ELR (cell line): Measurements from ENCODE around the gene SARS1.

Experiments used
- DNase-seq: peaks from one replicate; pipeline ENCODE4 v3.0.0-alpha.2; 2015; ENCODE audit warnings: low read depth

SARS1 gene

DNA sequence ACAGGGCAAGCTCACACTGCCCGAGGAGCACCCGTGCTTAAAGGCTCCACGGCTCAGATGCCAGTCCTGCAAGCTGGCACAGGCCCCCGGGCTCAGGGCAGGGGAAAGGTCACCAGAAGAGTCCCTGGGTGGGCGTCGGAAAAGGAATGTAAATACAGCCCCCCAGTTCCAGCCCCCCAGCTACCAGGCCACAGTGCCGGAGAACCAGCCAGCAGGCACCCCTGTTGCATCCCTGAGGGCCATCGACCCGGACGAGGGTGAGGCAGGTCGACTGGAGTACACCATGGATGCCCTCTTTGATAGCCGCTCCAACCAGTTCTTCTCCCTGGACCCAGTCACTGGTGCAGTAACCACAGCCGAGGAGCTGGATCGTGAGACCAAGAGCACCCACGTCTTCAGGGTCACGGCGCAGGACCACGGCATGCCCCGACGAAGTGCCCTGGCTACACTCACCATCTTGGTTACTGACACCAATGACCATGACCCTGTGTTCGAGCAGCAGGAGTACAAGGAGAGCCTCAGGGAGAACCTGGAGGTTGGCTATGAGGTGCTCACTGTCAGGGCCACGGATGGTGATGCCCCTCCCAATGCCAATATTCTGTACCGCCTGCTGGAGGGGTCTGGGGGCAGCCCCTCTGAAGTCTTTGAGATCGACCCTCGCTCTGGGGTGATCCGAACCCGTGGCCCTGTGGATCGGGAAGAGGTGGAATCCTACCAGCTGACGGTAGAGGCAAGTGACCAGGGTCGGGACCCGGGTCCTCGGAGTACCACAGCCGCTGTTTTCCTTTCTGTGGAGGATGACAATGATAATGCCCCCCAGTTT lies 36.9 kb downstream of the SARS1 start:
- DNase-seq: no peak

DNA sequence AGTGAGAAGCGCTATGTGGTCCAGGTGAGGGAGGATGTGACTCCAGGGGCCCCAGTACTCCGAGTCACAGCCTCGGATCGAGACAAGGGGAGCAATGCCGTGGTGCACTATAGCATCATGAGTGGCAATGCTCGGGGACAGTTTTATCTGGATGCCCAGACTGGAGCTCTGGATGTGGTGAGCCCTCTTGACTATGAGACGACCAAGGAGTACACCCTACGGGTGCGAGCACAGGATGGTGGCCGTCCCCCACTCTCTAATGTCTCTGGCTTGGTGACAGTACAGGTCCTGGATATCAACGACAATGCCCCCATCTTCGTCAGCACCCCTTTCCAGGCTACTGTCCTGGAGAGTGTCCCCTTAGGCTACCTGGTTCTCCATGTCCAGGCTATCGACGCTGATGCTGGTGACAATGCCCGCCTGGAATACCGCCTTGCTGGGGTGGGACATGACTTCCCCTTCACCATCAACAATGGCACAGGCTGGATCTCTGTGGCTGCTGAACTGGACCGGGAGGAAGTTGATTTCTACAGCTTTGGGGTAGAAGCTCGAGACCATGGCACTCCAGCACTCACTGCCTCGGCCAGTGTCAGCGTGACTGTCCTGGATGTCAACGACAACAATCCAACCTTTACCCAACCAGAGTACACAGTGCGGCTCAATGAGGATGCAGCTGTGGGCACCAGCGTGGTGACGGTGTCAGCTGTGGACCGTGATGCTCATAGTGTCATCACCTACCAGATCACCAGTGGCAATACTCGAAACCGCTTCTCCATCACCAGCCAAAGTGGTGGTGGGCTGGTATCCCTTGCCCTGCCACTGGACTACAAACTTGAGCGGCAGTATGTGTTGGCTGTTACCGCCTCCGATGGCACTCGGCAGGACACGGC lies 37.8 kb downstream of the SARS1 start:
- no peak for DNase-seq

DNA sequence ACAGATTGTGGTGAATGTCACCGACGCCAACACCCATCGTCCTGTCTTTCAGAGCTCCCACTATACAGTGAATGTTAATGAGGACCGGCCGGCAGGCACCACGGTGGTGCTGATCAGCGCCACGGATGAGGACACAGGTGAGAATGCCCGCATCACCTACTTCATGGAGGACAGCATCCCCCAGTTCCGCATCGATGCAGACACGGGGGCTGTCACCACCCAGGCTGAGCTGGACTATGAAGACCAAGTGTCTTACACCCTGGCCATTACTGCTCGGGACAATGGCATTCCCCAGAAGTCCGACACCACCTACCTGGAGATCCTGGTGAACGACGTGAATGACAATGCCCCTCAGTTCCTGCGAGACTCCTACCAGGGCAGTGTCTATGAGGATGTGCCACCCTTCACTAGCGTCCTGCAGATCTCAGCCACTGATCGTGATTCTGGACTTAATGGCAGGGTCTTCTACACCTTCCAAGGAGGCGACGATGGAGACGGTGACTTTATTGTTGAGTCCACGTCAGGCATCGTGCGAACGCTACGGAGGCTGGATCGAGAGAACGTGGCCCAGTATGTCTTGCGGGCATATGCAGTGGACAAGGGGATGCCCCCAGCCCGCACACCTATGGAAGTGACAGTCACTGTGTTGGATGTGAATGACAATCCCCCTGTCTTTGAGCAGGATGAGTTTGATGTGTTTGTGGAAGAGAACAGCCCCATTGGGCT lies 38.6 kb downstream of the SARS1 start:
- DNase-seq: no peak

DNA sequence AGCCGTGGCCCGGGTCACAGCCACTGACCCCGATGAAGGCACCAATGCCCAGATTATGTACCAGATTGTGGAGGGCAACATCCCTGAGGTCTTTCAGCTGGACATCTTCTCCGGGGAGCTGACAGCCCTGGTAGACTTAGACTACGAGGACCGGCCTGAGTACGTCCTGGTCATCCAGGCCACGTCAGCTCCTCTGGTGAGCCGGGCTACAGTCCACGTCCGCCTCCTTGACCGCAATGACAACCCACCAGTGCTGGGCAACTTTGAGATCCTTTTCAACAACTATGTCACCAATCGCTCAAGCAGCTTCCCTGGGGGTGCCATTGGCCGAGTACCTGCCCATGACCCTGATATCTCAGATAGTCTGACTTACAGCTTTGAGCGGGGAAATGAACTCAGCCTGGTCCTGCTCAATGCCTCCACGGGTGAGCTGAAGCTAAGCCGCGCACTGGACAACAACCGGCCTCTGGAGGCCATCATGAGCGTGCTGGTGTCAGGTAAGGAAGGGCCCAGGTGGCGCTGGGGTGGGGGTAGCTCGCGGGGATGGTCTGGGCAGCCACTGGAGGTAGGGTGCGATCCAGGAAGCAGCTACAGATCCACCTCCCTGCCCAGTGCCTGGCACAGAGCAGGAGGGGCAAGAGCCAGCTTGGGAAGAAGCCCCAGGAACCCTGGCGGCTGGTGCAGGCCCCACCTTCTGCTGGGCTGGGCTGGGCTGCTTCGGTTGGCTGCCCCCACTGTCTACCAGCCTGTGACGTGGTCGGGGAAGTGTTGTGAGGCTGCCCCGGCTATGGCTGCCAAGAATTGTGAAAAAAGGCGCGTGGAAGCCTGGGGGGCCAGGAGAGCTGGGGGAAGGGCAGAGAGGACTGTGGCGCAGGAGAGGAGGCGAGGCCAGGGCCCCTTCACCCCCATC lies 39.4 kb downstream of the SARS1 start:
- no peak for DNase-seq

DNA sequence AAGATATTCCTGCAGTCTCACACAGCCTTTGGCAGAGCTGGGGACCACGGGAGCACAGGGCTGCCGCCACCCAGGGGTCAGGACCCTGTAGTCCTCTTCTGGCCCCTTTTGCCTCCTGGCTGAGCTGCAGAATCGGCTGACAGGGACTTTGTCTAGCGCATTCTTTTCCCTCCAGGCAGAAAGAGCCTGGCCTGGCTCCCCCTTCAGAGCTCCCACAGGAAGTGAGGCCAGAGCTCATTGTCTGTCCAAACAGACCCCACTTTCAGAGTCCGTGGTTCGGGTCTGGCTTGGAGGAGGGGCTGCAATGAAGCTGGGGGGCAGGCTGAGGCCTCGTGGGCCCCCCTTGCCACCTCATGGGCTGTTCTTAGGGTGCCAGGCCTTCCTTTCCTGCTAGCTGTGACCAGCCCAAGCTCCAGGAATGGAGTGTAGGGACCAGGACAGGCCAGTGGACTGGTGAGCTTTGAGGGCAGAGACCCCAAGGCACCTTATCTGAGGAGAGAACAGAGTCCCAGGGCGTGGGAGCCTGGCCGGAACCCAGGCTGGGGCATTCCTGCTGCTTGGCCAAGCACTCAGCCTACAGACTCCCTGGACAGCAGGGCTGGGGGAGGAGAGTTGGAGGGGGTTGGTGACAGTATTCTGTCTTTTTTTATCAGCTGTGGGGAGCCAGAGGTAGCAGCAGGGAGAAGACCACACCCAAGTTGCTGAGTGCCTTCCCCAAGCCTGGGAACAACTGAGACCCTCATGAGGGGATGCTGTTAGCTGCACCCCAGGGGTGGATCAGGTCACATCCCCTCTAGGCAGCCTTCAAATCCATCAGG lies 40.3 kb downstream of the SARS1 start:
- no peak for DNase-seq

DNA sequence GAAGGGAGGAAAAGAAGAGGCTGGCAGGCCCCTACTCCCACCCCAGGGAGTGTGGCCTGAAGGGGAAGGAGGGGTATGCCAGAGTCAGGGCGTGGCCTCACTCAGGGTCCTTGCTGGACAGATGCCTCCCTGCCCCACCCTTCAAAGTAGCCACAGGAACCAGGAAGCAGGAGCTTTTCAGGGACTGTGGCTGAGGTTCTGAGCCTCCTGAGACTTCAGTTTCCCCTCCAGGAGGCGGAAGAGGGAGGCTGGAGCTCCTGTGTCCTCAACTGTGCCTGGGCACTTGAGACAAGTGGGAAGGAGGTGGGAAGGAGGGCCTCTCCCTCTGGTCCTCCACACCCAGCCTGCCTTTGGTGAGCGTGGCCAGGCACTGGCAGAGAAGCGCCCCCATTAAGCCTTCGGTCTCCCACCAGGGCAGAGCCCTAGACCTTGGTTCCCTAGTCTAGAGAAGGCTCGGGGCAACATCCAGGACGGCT lies 40.9 kb downstream of the SARS1 start:
- DNase-seq: no peak

DNA sequence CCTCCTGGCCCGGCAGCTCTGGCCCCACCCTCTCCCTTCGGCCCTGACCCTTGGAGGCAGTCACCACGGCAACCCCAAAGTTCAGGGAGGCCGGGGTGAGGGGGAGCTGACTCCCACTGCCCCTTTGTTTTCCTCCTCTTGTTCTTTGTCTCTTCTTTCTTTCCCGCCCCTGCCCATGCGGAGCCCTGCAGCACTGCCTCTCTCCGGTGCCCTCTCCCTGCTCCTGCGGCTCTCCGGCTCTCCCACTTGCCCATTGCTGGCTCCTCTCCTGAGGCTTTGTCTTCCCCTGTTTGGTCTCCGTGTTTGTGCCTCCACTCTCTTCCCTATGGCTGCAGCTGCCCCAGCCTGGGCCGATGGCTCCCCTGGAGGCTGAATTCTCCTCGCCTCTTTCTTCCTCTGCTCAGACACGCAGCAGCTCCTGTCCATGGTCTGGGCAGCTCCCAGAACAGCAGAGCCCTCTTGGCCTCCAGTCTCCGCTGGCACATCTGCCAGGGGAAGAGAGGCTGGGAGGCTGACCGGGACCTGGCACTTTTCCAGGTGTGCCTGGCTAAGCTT lies 41.5 kb downstream of the SARS1 start:
- no peak for DNase-seq

DNA sequence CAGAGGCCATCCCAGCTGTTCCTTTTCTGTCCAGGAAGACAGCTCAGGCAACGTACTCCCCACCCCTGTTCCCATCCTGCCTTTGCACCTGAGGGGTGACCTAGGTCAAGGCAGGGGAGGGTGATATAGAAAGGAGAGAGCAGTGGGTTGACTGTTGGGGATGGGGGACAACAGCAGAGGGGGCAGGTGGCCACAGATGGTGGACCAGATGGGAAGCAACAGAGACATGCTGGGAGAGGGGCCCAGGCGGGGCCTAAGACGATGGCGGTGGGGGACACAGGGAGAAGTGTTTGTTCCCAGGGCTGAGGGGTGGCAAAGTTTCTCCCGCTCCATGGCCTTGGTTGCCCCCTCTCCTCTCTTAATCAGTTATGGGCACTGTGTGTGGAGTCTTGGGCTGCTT lies 42.0 kb downstream of the SARS1 start:
- DNase-seq: no peak

DNA sequence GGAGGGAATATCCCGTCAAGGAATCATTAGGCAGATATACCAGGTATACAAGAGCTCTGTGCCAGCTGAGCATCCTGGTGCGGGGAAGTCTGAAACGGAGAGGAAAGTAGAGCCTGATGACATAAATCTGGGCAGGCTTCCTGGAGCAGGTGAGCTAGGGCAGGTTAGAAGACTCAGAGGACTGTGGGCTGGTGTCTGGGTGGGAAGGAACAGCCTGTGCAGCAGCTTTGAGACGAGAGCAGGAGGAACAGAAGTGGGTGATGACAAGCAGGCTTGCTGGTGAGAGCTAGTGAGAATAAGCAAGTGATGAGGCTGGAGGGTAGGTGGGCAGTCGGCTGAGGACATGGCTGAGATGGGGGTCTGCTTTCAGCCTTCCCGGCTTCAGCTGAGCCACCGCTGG lies 42.4 kb downstream of the SARS1 start:
- no peak for DNase-seq

DNA sequence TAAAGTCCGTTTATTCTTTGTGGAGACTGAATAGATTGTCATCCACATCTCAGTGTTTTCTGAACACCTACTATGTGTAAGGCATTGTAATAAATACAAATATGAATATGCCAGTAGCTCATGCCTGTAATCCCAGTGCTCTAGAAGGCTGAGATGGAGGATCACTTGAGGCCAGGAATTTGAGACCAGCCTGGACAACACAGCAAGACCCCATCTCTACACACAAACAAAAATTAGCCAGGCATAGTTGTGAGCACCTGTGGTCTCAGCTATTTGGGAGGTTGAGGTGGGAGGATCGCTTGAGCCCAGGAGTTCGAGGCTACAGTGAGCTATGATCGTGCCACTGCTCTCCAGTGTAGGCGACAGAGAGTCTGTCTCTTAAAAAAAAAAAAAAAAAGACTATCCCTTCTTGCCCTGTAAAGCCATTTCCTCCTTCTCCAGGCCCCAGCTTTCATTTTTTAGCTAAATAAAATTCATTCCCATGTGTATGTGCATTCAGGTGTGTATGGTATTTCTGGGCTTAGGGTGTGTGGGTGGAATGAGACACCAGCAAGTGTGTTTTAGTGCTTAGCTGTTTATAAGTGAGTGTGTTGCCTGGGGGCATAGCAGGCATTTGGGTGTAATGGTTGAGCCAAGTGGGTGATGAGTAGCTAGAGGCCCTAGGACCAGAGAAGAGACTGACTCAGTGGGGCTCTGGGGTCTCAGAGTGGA lies 43.4 kb downstream of the SARS1 start:
- DNase-seq: peak; percentile 92

DNA sequence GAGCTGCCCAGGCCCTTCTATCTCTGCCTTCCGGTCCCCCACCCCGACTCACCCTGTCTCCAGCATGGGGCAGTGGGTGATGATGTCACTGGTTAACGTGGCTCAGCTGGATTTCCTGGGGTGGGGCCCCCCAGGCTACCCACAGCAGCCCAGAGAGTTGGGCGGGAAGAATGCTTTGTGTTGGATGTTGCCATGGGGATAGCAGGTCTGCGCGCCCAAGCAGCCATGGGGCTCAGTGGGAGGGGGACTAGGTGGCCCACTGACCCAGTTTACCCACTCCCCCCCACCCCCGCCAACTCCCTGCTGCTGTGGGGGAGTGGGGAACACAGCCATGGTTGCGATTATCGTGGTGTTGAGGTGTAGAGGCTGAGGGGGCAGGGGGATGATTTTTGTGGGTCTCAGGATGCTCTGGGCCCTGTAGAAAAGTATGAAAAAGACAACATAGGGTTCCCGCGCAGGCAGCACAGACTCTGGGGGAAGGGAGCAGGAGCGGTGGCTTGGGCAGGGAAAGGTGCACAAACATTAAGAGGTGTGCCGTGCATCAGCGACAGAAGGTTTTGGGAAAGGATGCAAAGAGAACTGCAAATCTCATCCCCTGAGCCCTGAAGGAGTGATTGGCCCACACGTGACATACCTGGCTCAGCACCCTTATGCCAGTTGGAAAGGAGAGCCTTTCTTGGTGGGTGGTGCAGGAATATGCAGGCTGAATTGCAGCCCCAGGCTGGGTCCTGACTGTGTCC lies 44.1 kb downstream of the SARS1 start:
- DNase-seq: no peak

DNA sequence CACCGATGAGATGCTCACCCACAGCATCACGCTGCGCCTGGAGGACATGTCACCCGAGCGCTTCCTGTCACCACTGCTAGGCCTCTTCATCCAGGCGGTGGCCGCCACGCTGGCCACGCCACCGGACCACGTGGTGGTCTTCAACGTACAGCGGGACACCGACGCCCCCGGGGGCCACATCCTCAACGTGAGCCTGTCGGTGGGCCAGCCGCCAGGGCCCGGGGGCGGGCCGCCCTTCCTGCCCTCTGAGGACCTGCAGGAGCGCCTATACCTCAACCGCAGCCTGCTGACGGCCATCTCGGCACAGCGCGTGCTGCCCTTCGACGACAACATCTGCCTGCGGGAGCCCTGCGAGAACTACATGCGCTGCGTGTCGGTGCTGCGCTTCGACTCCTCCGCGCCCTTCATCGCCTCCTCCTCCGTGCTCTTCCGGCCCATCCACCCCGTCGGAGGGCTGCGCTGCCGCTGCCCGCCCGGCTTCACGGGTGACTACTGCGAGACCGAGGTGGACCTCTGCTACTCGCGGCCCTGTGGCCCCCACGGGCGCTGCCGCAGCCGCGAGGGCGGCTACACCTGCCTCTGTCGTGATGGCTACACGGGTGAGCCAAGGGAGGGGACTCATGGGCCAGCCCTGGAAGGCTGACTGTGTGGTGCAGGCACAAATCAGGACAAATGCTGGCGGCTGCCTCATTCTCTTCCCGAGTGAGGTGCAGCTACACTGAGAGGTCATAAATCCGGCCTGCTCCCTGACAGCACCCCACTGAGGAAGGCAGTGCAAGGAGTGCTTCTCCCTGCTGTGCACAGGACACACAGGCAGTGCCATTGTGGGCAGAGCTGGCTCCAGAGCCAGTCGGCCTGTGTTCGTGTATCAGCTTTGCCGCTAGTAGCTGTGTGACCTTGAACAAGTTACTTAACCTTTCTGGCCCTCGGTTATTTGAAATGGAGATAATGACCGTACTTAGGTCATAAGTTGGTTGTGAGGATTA lies 45.1 kb downstream of the SARS1 start:
- no peak for DNase-seq

DNA sequence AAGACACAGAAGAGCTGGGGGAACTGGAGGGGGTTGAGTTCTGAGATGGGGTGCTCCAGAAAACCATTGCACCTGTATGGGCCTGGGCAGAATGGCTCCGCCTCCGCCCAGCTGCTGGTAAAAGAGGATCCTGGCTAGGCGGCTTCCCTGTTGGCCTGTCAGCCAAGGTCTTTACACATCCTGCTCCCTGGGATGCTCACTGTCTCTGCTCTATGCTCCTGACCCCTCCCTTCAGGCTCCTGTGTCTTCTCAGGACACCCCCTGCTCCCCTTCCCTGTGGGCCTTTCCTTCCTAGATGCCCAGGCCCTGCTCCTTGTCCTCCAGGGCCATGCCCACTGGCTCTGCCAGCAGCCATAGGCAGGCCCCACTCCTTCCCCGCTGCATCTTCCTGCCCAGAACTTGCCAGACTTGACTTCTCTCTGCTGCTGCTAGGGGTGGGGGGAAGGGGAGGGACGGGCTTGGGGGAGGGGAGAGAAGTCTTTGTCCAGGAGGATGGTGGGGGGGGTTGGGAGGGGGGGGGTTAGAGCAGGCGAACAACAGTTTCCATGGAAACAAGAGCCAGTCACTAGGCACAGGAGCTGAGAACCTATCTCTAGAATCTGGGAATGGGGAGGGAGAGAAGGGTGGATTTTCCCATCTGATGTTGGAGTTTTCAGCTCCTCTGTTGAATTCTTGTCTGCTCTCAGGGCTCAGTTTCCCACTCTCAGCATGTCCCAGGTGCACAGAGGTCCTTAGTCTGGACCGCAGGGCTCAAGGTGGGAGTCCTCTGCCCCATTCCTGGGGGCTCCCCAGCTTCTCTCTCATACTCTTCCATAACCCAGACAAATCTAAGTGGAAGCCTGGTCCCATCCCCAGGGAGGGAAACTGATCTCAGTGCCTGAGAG lies 46.2 kb downstream of the SARS1 start:
- no peak for DNase-seq

DNA sequence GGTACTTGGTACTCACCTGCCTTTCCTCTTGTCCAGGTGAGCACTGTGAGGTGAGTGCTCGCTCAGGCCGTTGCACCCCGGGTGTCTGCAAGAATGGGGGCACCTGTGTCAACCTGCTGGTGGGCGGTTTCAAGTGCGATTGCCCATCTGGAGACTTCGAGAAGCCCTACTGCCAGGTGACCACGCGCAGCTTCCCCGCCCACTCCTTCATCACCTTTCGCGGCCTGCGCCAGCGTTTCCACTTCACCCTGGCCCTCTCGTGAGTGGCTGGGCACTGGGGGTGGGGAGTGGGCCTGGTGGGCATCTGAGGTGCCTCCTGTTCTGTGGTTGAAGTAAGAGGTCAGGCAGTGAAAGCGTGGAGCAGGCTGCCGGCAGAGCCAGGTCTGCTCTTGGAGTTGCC lies 47.3 kb downstream of the SARS1 start:
- no peak for DNase-seq

DNA sequence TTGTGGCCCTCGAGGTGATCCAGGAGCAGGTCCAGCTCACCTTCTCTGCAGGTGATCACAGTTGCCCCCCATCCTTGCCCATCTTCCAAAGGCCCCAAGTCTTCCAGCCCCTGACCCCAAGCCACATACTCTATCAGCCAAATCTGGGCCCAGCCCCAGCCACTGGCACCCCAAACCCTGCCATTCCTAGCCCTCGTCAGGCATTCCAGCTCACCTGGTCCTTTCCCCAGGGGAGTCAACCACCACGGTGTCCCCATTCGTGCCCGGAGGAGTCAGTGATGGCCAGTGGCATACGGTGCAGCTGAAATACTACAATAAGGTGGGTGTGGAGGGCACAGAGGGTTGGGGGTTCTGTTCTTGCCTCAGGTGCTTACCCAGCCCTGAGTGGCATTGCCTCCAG lies 47.9 kb downstream of the SARS1 start:
- no peak for DNase-seq

DNA sequence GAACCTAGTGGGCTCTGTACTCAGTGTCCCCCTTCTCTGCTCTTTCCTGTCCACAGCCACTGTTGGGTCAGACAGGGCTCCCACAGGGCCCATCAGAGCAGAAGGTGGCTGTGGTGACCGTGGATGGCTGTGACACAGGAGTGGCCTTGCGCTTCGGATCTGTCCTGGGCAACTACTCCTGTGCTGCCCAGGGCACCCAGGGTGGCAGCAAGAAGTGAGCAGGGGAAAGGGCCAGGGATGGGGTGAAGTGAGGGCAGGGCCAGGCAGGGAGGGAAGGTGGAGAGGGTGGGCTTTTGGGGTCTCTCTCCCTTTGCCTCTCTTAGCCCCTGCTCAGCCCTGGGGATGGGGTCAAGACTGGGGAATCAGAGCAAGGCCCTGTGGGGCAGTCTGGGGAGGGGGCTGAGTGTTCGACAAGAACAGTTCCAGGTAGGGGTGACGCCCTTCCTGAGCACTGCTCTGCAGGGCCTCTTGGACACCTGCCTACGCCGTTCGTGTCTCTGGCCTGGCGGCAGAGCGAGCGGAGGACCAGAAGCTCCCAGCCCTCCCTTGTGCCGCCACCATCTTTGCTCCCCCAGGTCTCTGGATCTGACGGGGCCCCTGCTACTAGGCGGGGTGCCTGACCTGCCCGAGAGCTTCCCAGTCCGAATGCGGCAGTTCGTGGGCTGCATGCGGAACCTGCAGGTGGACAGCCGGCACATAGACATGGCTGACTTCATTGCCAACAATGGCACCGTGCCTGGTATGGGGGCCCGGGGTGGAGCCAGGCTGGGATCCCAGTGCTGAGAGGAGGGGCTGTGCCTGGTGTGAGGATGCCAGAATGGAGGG lies 48.7 kb downstream of the SARS1 start:
- no peak for DNase-seq
